ENCODE measurements around the gene KIF23.

Gene KIF23

GRCh38 chr15:69459066-69459465, 44.9 kb downstream of the KIF23 start:
- TF ChIP-seq CTCF (IDR thresholded peaks at IDR 0.05; ENCODE audit: borderline replicate concordance, control extremely low read depth, extremely low read depth, insufficient read depth, missing control alignments): no peak
- no peak for DNase-seq (ENCODE audit: low spot score)
- in situ Hi-C loops (cut with MboI; ENCODE audit: low sequenced_read_pairs, unreplicated experiment): no loop called here

GRCh38 chr15:69460481-69460880, 46.3 kb downstream of the KIF23 start:
- TF ChIP-seq CTCF (IDR thresholded peaks at IDR 0.05; ENCODE audit: borderline replicate concordance, control extremely low read depth, extremely low read depth, insufficient read depth, missing control alignments): no peak
- DNase-seq (ENCODE audit: low spot score): no peak
- in situ Hi-C loops (cut with MboI; ENCODE audit: low sequenced_read_pairs, unreplicated experiment): no loop called here

- TF ChIP-seq CTCF (IDR thresholded peaks at IDR 0.05; ENCODE audit: borderline replicate concordance, control extremely low read depth, extremely low read depth, insufficient read depth, missing control alignments): no peak
- in situ Hi-C loops (cut with MboI; ENCODE audit: low sequenced_read_pairs, unreplicated experiment): no loop called here
- DNase-seq (ENCODE audit: low spot score): no peak
These were observed 47.9 kb downstream of the KIF23 start for GRCh38 chr15:69462030-69462492.

GRCh38 chr15:69462493-69463181, 48.5 kb downstream of the KIF23 start:
- in situ Hi-C loops (cut with MboI; ENCODE audit: low sequenced_read_pairs, unreplicated experiment): no loop called here
- TF ChIP-seq CTCF (IDR thresholded peaks at IDR 0.05; ENCODE audit: borderline replicate concordance, control extremely low read depth, extremely low read depth, insufficient read depth, missing control alignments): peak; percentile 81

GRCh38 chr15:69463182-69463756, 49.1 kb downstream of the KIF23 start:
- TF ChIP-seq CTCF (IDR thresholded peaks at IDR 0.05; ENCODE audit: borderline replicate concordance, control extremely low read depth, extremely low read depth, insufficient read depth, missing control alignments): no peak
- in situ Hi-C loops (cut with MboI; ENCODE audit: low sequenced_read_pairs, unreplicated experiment): no loop called here
- DNase-seq (ENCODE audit: low spot score): no peak

More at GRCh38 chr15:69462493-69463181, 48.5 kb downstream of the KIF23 start:
- DNase-seq (ENCODE audit: low spot score): peak; percentile 97

GRCh38 chr15:69465253-69465652, 51.1 kb downstream of the KIF23 start:
- DNase-seq (ENCODE audit: low spot score): no peak
- in situ Hi-C loops (cut with MboI; ENCODE audit: low sequenced_read_pairs, unreplicated experiment): no loop called here
- no peak for TF ChIP-seq CTCF (IDR thresholded peaks at IDR 0.05; ENCODE audit: borderline replicate concordance, control extremely low read depth, extremely low read depth, insufficient read depth, missing control alignments)

Data from GM13976 (cell line).